SK-N-SH (cell line): Measurements from ENCODE around the gene GRAMD1B.

Experiments used
- CHD2 ChIP-seq: fragments of 150-350 bp; IDR thresholded peaks from 2 replicates; pipeline ENCODE4 v1.6.1; 2018; ENCODE audit warnings: low read length; ENCODE audit not compliant: partially characterized antibody
- EP300 ChIP-seq, 2 experiments: IDR thresholded peaks; 2 replicates each; pipeline versions ENCODE4 v1.4.0 to v1.6.1; 2012; ENCODE audit warnings: borderline replicate concordance in 1 of 2, low read depth in 1 of 2, low read length in 1 of 2
- NFIC ChIP-seq: IDR thresholded peaks from 2 replicates; pipeline ENCODE4 v1.4.0; 2012; ENCODE audit warnings: borderline replicate concordance
- POLR2AphosphoS5 ChIP-seq: IDR thresholded peaks from 2 replicates; pipeline ENCODE4 v1.6.1; 2012; ENCODE audit warnings: low read depth, low read length
- RFX5 ChIP-seq: IDR thresholded peaks from 2 replicates; pipeline ENCODE4 v1.6.1; 2012; ENCODE audit warnings: mild to moderate bottlenecking, improper control_type of control experiment, low read length
- TF ChIP-seq, protein P1 (sequence below): fragments of 200-600 bp; sonication (generic); IDR thresholded peaks from 2 replicates; pipeline ENCODE4 v1.6.1; 2017; ENCODE audit warnings: antibody characterized with exemption, mild to moderate bottlenecking, moderate library complexity
- TF ChIP-seq, protein P2 (sequence below): IDR thresholded peaks from 2 replicates; pipeline ENCODE4 v1.6.1; 2012; ENCODE audit warnings: mild to moderate bottlenecking, low read depth, low read length, moderate library complexity
- TF ChIP-seq, protein P3 (sequence below): IDR thresholded peaks from 2 replicates; pipeline ENCODE4; 2012
- TF ChIP-seq, protein P4 (sequence below): IDR thresholded peaks from 2 replicates; pipeline ENCODE4 v1.4.0; 2012; ENCODE audit warnings: low read depth
- TF ChIP-seq, protein P5 (sequence below): IDR thresholded peaks from 2 replicates; pipeline ENCODE4 v1.4.0; 2012; ENCODE audit warnings: low read depth, borderline replicate concordance

DNA sequence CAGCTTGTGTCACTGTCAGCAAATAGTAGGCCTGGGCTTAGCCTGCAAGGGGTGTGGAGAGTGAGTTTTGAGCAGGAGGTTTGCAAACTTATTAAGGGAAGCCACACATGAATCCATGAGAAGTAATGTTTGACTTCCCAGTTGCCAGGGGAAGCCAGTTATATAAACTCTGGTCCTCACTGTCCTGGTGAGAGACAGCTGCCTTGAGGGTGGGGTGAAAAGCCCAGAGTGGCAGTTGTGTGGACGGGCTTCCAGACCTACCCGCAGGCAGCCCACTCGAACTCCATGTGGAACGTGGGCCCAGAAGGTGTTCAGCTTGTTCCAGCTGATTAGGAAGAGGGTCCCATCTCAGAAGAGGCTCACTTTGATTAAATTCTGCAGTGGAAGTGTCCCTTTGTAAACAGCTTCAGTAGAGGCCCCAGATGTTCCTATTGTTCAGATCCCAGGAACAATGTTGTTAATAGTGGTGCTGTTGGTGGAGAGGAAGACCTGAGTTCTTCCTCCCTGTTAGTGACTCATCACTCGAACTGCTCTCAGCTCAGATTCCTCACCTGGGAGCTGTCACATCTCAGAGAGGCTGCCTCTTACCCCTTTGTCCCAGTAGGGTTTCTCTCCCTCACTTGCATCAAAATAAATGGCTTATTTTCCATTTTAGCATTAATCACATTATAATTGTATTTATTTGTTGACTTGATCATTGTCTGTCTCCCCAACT is 63.4 kb downstream of the GRAMD1B start:
- TF ChIP-seq, protein P1, sequence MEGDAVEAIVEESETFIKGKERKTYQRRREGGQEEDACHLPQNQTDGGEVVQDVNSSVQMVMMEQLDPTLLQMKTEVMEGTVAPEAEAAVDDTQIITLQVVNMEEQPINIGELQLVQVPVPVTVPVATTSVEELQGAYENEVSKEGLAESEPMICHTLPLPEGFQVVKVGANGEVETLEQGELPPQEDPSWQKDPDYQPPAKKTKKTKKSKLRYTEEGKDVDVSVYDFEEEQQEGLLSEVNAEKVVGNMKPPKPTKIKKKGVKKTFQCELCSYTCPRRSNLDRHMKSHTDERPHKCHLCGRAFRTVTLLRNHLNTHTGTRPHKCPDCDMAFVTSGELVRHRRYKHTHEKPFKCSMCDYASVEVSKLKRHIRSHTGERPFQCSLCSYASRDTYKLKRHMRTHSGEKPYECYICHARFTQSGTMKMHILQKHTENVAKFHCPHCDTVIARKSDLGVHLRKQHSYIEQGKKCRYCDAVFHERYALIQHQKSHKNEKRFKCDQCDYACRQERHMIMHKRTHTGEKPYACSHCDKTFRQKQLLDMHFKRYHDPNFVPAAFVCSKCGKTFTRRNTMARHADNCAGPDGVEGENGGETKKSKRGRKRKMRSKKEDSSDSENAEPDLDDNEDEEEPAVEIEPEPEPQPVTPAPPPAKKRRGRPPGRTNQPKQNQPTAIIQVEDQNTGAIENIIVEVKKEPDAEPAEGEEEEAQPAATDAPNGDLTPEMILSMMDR: no peak
- TF ChIP-seq, protein P2, sequence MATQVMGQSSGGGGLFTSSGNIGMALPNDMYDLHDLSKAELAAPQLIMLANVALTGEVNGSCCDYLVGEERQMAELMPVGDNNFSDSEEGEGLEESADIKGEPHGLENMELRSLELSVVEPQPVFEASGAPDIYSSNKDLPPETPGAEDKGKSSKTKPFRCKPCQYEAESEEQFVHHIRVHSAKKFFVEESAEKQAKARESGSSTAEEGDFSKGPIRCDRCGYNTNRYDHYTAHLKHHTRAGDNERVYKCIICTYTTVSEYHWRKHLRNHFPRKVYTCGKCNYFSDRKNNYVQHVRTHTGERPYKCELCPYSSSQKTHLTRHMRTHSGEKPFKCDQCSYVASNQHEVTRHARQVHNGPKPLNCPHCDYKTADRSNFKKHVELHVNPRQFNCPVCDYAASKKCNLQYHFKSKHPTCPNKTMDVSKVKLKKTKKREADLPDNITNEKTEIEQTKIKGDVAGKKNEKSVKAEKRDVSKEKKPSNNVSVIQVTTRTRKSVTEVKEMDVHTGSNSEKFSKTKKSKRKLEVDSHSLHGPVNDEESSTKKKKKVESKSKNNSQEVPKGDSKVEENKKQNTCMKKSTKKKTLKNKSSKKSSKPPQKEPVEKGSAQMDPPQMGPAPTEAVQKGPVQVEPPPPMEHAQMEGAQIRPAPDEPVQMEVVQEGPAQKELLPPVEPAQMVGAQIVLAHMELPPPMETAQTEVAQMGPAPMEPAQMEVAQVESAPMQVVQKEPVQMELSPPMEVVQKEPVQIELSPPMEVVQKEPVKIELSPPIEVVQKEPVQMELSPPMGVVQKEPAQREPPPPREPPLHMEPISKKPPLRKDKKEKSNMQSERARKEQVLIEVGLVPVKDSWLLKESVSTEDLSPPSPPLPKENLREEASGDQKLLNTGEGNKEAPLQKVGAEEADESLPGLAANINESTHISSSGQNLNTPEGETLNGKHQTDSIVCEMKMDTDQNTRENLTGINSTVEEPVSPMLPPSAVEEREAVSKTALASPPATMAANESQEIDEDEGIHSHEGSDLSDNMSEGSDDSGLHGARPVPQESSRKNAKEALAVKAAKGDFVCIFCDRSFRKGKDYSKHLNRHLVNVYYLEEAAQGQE: no peak
- TF ChIP-seq RFX5: no peak
- TF ChIP-seq CHD2: no peak
- no peak for TF ChIP-seq EP300 (IDR thresholded peaks at IDR 0.05; ENCODE audit: borderline replicate concordance in 1 of 2, low read depth in 1 of 2, low read length in 1 of 2)
- TF ChIP-seq, protein P3, sequence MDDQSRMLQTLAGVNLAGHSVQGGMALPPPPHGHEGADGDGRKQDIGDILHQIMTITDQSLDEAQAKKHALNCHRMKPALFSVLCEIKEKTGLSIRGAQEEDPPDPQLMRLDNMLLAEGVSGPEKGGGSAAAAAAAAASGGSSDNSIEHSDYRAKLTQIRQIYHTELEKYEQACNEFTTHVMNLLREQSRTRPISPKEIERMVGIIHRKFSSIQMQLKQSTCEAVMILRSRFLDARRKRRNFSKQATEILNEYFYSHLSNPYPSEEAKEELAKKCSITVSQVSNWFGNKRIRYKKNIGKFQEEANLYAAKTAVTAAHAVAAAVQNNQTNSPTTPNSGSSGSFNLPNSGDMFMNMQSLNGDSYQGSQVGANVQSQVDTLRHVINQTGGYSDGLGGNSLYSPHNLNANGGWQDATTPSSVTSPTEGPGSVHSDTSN: no peak
- no peak for TF ChIP-seq POLR2AphosphoS5
- TF ChIP-seq, protein P4, sequence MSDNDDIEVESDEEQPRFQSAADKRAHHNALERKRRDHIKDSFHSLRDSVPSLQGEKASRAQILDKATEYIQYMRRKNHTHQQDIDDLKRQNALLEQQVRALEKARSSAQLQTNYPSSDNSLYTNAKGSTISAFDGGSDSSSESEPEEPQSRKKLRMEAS: no peak
- no peak for TF ChIP-seq NFIC
- TF ChIP-seq, protein P5, sequence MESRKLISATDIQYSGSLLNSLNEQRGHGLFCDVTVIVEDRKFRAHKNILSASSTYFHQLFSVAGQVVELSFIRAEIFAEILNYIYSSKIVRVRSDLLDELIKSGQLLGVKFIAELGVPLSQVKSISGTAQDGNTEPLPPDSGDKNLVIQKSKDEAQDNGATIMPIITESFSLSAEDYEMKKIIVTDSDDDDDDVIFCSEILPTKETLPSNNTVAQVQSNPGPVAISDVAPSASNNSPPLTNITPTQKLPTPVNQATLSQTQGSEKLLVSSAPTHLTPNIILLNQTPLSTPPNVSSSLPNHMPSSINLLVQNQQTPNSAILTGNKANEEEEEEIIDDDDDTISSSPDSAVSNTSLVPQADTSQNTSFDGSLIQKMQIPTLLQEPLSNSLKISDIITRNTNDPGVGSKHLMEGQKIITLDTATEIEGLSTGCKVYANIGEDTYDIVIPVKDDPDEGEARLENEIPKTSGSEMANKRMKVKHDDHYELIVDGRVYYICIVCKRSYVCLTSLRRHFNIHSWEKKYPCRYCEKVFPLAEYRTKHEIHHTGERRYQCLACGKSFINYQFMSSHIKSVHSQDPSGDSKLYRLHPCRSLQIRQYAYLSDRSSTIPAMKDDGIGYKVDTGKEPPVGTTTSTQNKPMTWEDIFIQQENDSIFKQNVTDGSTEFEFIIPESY: no peak
